ENCODE results near the gene SLC6A7.

GRCh38 chr5:150224483-150225027 lies 34.7 kb downstream of the SLC6A7 start:
- TF ChIP-seq CTCF (tag by site-specific recombination; IDR thresholded peaks at IDR 0.05) (no peak), ZFP37 (tag by site-specific recombination; IDR thresholded peaks at IDR 0.05) (no peak), ZNF324 (tag by site-specific recombination; IDR thresholded peaks at IDR 0.05) (no peak), ZNF138 (tag by site-specific recombination; IDR thresholded peaks at IDR 0.05; ENCODE audit: borderline replicate concordance) (no peak), ZBTB11 (tag by site-specific recombination; conservative IDR thresholded peaks at IDR 0.05; ENCODE audit: low read depth) (no peak), YY1 (tag by site-specific recombination; IDR thresholded peaks at IDR 0.05) (no peak), ZNF274 (IDR thresholded peaks at IDR 0.05; ENCODE audit: low read length) (no peak), ZNF274 (tag by site-specific recombination; IDR thresholded peaks at IDR 0.05; ENCODE audit: borderline replicate concordance) (no peak), RBAK (tag by site-specific recombination; IDR thresholded peaks at IDR 0.05) (no peak), ZBTB8A (tag by site-specific recombination; IDR thresholded peaks at IDR 0.05) (no peak), ZNF23 (tag by site-specific recombination; IDR thresholded peaks at IDR 0.05; ENCODE audit: borderline replicate concordance) (no peak), GLI4 (tag by site-specific recombination; IDR thresholded peaks at IDR 0.05) (no peak), ZNF76 (tag by site-specific recombination; IDR thresholded peaks at IDR 0.05; ENCODE audit: borderline replicate concordance, low read depth) (no peak), ZBTB49 (tag by site-specific recombination; IDR thresholded peaks at IDR 0.05; ENCODE audit: low read depth) (no peak), ZNF660 (tag by site-specific recombination; IDR thresholded peaks at IDR 0.05) (no peak)

All from HEK293 (cell line).